Lung (tissue), 12 donors: ENCODE measurements around the gene PLEKHS1. TPM values are rescaled to one million over a fixed set of nuclear protein-coding genes. Genes with fewer than 3 reads are reported as not detected.

Experiments used
- ATAC-seq: fragments of 200-7000 bp; cut with Tn5 transposase; one replicate; pipeline ENCODE4 v1.9.1; 2020; ENCODE audit warnings: moderate number of reproducible peaks; ENCODE audit not compliant: insufficient read depth, low FRiP score
- DNase-seq, 3 donors: peaks; one replicate each; pipeline ENCODE4 v3.0.0-alpha.2; 2013 to 2017
- H3K27ac ChIP-seq, 2 donors: one replicate each; pipeline ENCODE4 v1.5.1; 2013; ENCODE audit warnings: mild to moderate bottlenecking in 2 of 2, moderate library complexity in 2 of 2, control low read depth in 1 of 2, inconsistent platforms in 1 of 2, low read depth in 1 of 2, low read length in 1 of 2
- H3K27me3 ChIP-seq, 3 donors: one replicate each; pipeline ENCODE4 v1.5.1; 2013; ENCODE audit warnings: low read length in 2 of 3; ENCODE audit not compliant: control insufficient read depth in 3 of 3, insufficient read depth in 3 of 3
- H3K36me3 ChIP-seq, 4 donors: one replicate each; pipeline ENCODE4 v1.5.1; 2013; ENCODE audit warnings: low read length in 4 of 4, mild to moderate bottlenecking in 1 of 4, moderate library complexity in 1 of 4; ENCODE audit not compliant: control insufficient read depth in 4 of 4, insufficient read depth in 4 of 4
- H3K4me1 ChIP-seq, 5 donors: one replicate each; pipeline ENCODE4 v1.5.1; 2013; ENCODE audit warnings: low read length in 5 of 5, mild to moderate bottlenecking in 2 of 5, moderate library complexity in 1 of 5; ENCODE audit not compliant: control insufficient read depth in 5 of 5, insufficient read depth in 5 of 5
- H3K4me3 ChIP-seq: one replicate; pipeline ENCODE4 v1.5.1; 2013; ENCODE audit warnings: mild to moderate bottlenecking, control low read depth, moderate library complexity
- H3K9ac ChIP-seq, 2 donors: one replicate each; pipeline ENCODE4 v1.5.1; 2013; ENCODE audit warnings: low read length in 2 of 2, control low read depth in 1 of 2; ENCODE audit not compliant: insufficient read depth in 1 of 2
- H3K9me3 ChIP-seq, 4 donors: one replicate each; pipeline ENCODE4 v1.5.1; 2013; ENCODE audit warnings: low read length in 3 of 4, mild to moderate bottlenecking in 1 of 4, moderate library complexity in 1 of 4; ENCODE audit not compliant: control insufficient read depth in 4 of 4, insufficient read depth in 3 of 4
- CTCF ChIP-seq: IDR thresholded peaks from 2 replicates; pipeline ENCODE4 v1.5.1; 2012; ENCODE audit warnings: mild to moderate bottlenecking; ENCODE audit errors: control extremely low read depth, extremely low read depth
- WGBS, 2 donors: extraction: QIAGEN DNeasy Blood & Tissue Kit; methylation state at CpG; one replicate each; pipeline ENCODE4 v1.1.7; 2013; 5-methylcytosine and 5-hydroxymethylcytosine counted together
- polyA plus RNA-seq, 2 donors: library from polyadenylated mRNA; stranded (reverse); fragments of 200-250 nt; gene quantifications; one replicate each; pipeline ENCODE4 v1.2.1, GENCODE V29; 2013
- total RNA-seq, 2 donors: library from RNA; depleted of rRNA in 1 of 2; stranded (reverse); fragments of >200 nt in 1 of 2; gene quantifications; one replicate each; pipeline ENCODE4 v1.2.1, GENCODE V29; 2014 to 2021
- donor health status: control.
- donor health status: control.
- donor health status: Bipolar disorder and iron deficiency.
- donor health status: healthy.
- donor health status: DM: yes; HTN: yes; CAD: no.

Gene PLEKHS1
- total and polyA plus RNA-seq, 4 donors = 4.2 to 21.9 (median 10.4) TPM

GRCh38 chr10:113733635-113734034, 17.8 kb upstream of the PLEKHS1 start:
- Histone ChIP-seq H3K9me3 (peaks cover 0 to 4% (median 1%) of the 10 kb centered on the region in 4 donors), H3K27ac (no peak overlapping the region), H3K27me3 (no peaks in the 10 kb centered on the region), H3K36me3 (peaks cover 5 to 15% (median 12%) of the 10 kb centered on the region in 4 donors), H3K4me1 (peaks cover 0 to 14% (median 4%) of the 10 kb centered on the region in 5 donors), H3K4me3 (no peak overlapping the region), H3K9ac (no peak overlapping the region)
- no peak for ATAC-seq
- no peak for TF ChIP-seq CTCF
- DNase-seq = no peak
- 85 to 99% methylated on average over 4 of the region's 4 CpGs for WGBS, 2 donors

GRCh38 chr10:113735913-113736312, 15.6 kb upstream of the PLEKHS1 start:
- no peak overlapping the region for H3K9ac ChIP-seq
- no peak overlapping the region for H3K4me3 ChIP-seq
- no peaks in the 10 kb centered on the region for H3K9me3 ChIP-seq
- DNase-seq = peak in 1 of 3 donors; percentile 44
- peaks cover 0 to 5% (median 2%) of the 10 kb centered on the region in 4 donors for H3K36me3 ChIP-seq
- H3K4me1 ChIP-seq = peaks cover 0 to 14% (median 4%) of the 10 kb centered on the region in 5 donors
- no peaks in the 10 kb centered on the region for H3K27me3 ChIP-seq
- WGBS, 2 donors = 22 to 29% methylated on average over 2 of the region's 2 CpGs
- TF ChIP-seq CTCF = no peak
- ATAC-seq = peak; percentile 21
- H3K27ac ChIP-seq = no peak overlapping the region

- WGBS, 2 donors = 48 to 65% methylated on average over 1 of the region's 1 CpG
- ATAC-seq (no peak), DNase-seq (peak in 2 of 3 donors; percentile 56 to 63)
- H3K9ac ChIP-seq = no peak overlapping the region
- TF ChIP-seq CTCF = no peak
- H3K9me3 ChIP-seq = no peaks in the 10 kb centered on the region
- H3K4me1 ChIP-seq = peaks cover 0 to 14% (median 4%) of the 10 kb centered on the region in 5 donors
- no peak overlapping the region for H3K4me3 ChIP-seq
- H3K27me3 ChIP-seq = no peaks in the 10 kb centered on the region
- no peak overlapping the region for H3K27ac ChIP-seq
- peaks cover 0 to 5% (median 2%) of the 10 kb centered on the region in 4 donors for H3K36me3 ChIP-seq
Observed at GRCh38 chr10:113736576-113736975, 14.9 kb upstream of the PLEKHS1 start.

GRCh38 chr10:113739031-113739430, 12.5 kb upstream of the PLEKHS1 start:
- H3K36me3 ChIP-seq = no peaks in the 10 kb centered on the region

More at GRCh38 chr10:113739031-113739430, 12.5 kb upstream of the PLEKHS1 start:
- ATAC-seq (no peak), DNase-seq (no peak)
- Histone ChIP-seq H3K9ac (no peak overlapping the region), H3K27me3 (no peaks in the 10 kb centered on the region), H3K27ac (no peak overlapping the region), H3K4me1 (peaks cover 0 to 14% (median 4%) of the 10 kb centered on the region in 5 donors), H3K4me3 (no peak overlapping the region), H3K9me3 (no peaks in the 10 kb centered on the region)
- no peak for TF ChIP-seq CTCF
- WGBS, 2 donors = 61 to 73% methylated on average over 4 of the region's 4 CpGs
